SU-DHL-6 (cell line): ENCODE data around the gene DNAH11.

ENCODE experiments used
- H2AFZ ChIP-seq: fragments of 200-600 bp; sonication (generic); 2 replicates; pipeline ENCODE4 v1.6.1; 2014; ENCODE audit warnings: low read depth, mild to moderate bottlenecking, moderate library complexity, mixed read lengths, antibody characterized with exemption, low read length; ENCODE audit not compliant: severe bottlenecking
- H3F3A ChIP-seq: fragments of 200-600 bp; shearing (Covaris generic); 2 replicates; pipeline ENCODE4 v1.6.0; 2016; ENCODE audit warnings: antibody characterized with exemption, mild to moderate bottlenecking; ENCODE audit not compliant: insufficient read depth
- H3K27ac ChIP-seq: fragments of 200-600 bp; sonication (generic); 2 replicates; pipeline ENCODE4 v1.5.1; 2016; ENCODE audit warnings: low read depth, mild to moderate bottlenecking, low read length, moderate library complexity, mixed read lengths
- H3K27me3 ChIP-seq: fragments of 200-600 bp; sonication (generic), shearing (Covaris generic); 2 replicates; pipeline ENCODE4 v1.6.0; 2014; ENCODE audit warnings: mild to moderate bottlenecking, low read length
- H3K36me3 ChIP-seq: fragments of 200-600 bp; sonication (generic); 2 replicates; pipeline ENCODE4 v1.6.1; 2014; ENCODE audit warnings: mild to moderate bottlenecking, low read length, mixed read lengths
- H3K4me2 ChIP-seq: fragments of 300-600, 200-600 bp; shearing (Covaris generic), sonication (generic); 2 replicates; pipeline ENCODE4 v1.6.0; 2014; ENCODE audit warnings: low read length, low read depth, mild to moderate bottlenecking; ENCODE audit not compliant: poor library complexity, severe bottlenecking
- H3K4me3 ChIP-seq: fragments of 200-600 bp; sonication (generic); 2 replicates; pipeline ENCODE4 v1.5.1; 2014; ENCODE audit warnings: antibody characterized with exemption, low read length, mild to moderate bottlenecking, mixed read lengths; ENCODE audit not compliant: insufficient read depth, poor library complexity, severe bottlenecking
- H3K79me2 ChIP-seq: fragments of 200-600 bp; sonication (generic); 2 replicates; pipeline ENCODE4 v1.6.1; 2014; ENCODE audit warnings: mild to moderate bottlenecking, low read length, moderate library complexity; ENCODE audit not compliant: insufficient read depth
- H3K9ac ChIP-seq: fragments of 200-600 bp; sonication (generic); 2 replicates; pipeline ENCODE4 v1.7.0; 2014; ENCODE audit warnings: mild to moderate bottlenecking, low read length
- H3K9me2 ChIP-seq: fragments of 200-600 bp; sonication (generic); replicated peaks from 2 replicates; pipeline ENCODE4 v1.6.1; 2014; ENCODE audit warnings: low read length; ENCODE audit not compliant: insufficient read depth
- H3K9me3 ChIP-seq: fragments of 200-600 bp; sonication (generic); 2 replicates; pipeline ENCODE4 v1.6.1; 2014; ENCODE audit warnings: low read length, mixed read lengths; ENCODE audit not compliant: insufficient read depth
- H4K20me1 ChIP-seq: fragments of 200-600 bp; sonication (generic); 2 replicates; pipeline ENCODE4 v1.6.1; 2014; ENCODE audit warnings: low read depth, mild to moderate bottlenecking, antibody characterized with exemption, low read length, moderate library complexity, mixed read lengths
- EZH2phosphoT487 ChIP-seq: fragments of 200-600 bp; sonication (generic), shearing (Covaris generic); conservative IDR thresholded peaks from 2 replicates; pipeline ENCODE4 v1.6.1; 2018; ENCODE audit warnings: mild to moderate bottlenecking, antibody characterized with exemption, low read length, moderate library complexity, mixed read lengths
- TF ChIP-seq, protein P1 (sequence below): fragments of 200-600 bp; sonication (generic); IDR thresholded peaks from one replicate; pipeline ENCODE4 v1.5.1; 2017; ENCODE audit warnings: antibody characterized with exemption, mild to moderate bottlenecking, low read length, moderate library complexity; ENCODE audit not compliant: insufficient read depth, poor library complexity, severe bottlenecking

Gene DNAH11

DNA sequence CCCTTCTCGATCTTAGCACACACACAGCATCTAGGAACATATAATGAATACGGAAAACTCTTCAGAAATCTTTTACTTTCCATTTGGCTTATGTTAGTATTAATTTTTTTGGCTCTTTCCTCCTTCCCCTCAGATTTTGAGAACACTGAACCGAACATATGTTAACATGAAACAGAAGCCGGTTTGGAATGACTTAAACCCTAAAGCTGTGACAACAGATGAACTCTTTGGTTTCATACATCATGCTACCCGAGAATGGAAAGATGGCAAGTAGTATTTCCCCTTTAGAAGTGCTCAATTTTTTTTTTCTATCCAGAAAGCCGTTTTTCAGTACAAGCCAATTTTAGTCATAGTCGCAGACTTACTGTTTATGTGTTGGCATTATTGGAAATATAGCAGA is 164.7 kb downstream of the DNAH11 start:
- no peaks in the 10 kb centered on the region for H3K36me3 ChIP-seq
- no peaks in the 10 kb centered on the region for H3K9me3 ChIP-seq
- H3K9ac ChIP-seq: no peak overlapping the region
- TF ChIP-seq EZH2phosphoT487: no peak
- TF ChIP-seq, protein P1, sequence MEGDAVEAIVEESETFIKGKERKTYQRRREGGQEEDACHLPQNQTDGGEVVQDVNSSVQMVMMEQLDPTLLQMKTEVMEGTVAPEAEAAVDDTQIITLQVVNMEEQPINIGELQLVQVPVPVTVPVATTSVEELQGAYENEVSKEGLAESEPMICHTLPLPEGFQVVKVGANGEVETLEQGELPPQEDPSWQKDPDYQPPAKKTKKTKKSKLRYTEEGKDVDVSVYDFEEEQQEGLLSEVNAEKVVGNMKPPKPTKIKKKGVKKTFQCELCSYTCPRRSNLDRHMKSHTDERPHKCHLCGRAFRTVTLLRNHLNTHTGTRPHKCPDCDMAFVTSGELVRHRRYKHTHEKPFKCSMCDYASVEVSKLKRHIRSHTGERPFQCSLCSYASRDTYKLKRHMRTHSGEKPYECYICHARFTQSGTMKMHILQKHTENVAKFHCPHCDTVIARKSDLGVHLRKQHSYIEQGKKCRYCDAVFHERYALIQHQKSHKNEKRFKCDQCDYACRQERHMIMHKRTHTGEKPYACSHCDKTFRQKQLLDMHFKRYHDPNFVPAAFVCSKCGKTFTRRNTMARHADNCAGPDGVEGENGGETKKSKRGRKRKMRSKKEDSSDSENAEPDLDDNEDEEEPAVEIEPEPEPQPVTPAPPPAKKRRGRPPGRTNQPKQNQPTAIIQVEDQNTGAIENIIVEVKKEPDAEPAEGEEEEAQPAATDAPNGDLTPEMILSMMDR: no peak
- no peaks in the 10 kb centered on the region for H3K9me2 ChIP-seq
- no peak overlapping the region for H3K4me2 ChIP-seq
- H2AFZ ChIP-seq: no peak overlapping the region
- no peaks in the 10 kb centered on the region for H3K27me3 ChIP-seq
- no peak overlapping the region for H3K27ac ChIP-seq
- no peak overlapping the region for H3K4me3 ChIP-seq
- H4K20me1 ChIP-seq: no peaks in the 10 kb centered on the region
- no peaks in the 10 kb centered on the region for H3F3A ChIP-seq
- no peaks in the 10 kb centered on the region for H3K79me2 ChIP-seq

DNA sequence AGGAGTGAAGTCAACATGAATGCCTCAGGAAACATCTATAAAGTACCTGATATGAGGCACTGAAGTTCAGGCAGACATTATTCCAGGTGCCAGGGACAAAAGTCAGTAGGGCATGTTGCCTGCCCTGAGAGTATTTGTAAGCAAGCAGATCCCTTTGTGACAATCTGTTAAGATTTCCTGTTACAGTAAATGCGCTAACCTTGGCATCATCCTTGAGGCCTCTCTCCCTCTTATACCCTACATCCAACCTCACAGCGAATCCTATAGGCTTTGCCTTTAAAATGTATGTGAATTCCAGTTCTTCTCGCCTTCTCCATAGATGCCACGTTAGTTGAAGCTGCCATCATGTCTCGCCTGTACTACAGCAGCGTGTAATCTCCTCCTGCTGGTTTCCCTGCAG is 165.3 kb downstream of the DNAH11 start:
- no peaks in the 10 kb centered on the region for H4K20me1 ChIP-seq
- H3F3A ChIP-seq: no peaks in the 10 kb centered on the region
- no peak overlapping the region for H3K9ac ChIP-seq
- no peaks in the 10 kb centered on the region for H3K36me3 ChIP-seq
- H3K27ac ChIP-seq: no peak overlapping the region
- H3K9me2 ChIP-seq: no peaks in the 10 kb centered on the region
- no peaks in the 10 kb centered on the region for H3K79me2 ChIP-seq
- TF ChIP-seq, protein P1: no peak
- TF ChIP-seq EZH2phosphoT487: no peak
- no peak overlapping the region for H2AFZ ChIP-seq
- no peak overlapping the region for H3K4me2 ChIP-seq
- H3K4me3 ChIP-seq: no peak overlapping the region
- no peaks in the 10 kb centered on the region for H3K27me3 ChIP-seq
- H3K9me3 ChIP-seq: no peaks in the 10 kb centered on the region

- Histone ChIP-seq H3K4me3 (no peak overlapping the region), H3K9ac (no peak overlapping the region), H3F3A (no peaks in the 10 kb centered on the region), H3K36me3 (no peaks in the 10 kb centered on the region), H3K27ac (no peak overlapping the region), H3K4me2 (no peak overlapping the region), H3K79me2 (no peaks in the 10 kb centered on the region), H3K9me3 (no peaks in the 10 kb centered on the region), H3K9me2 (no peaks in the 10 kb centered on the region), H4K20me1 (no peaks in the 10 kb centered on the region), H2AFZ (no peak overlapping the region), H3K27me3 (no peaks in the 10 kb centered on the region)
- no peak for TF ChIP-seq EZH2phosphoT487
- TF ChIP-seq, protein P1: no peak
Measured at GRCh38 chr7:21717323-21717722, 174.5 kb downstream of the DNAH11 start.

GRCh38 chr7:21718391-21718790 is 175.6 kb downstream of the DNAH11 start:
- H3K36me3 ChIP-seq: no peaks in the 10 kb centered on the region
- H3K4me2 ChIP-seq: no peak overlapping the region
- H3K9me3 ChIP-seq: no peaks in the 10 kb centered on the region
- TF ChIP-seq EZH2phosphoT487: no peak
- TF ChIP-seq, protein P1: no peak
- no peaks in the 10 kb centered on the region for H3K27me3 ChIP-seq
- no peaks in the 10 kb centered on the region for H3K9me2 ChIP-seq
- H3F3A ChIP-seq: no peaks in the 10 kb centered on the region
- H4K20me1 ChIP-seq: no peaks in the 10 kb centered on the region
- no peak overlapping the region for H3K27ac ChIP-seq
- no peak overlapping the region for H3K9ac ChIP-seq
- H3K4me3 ChIP-seq: no peak overlapping the region
- no peak overlapping the region for H2AFZ ChIP-seq
- no peaks in the 10 kb centered on the region for H3K79me2 ChIP-seq
